Endodermal cell (in vitro differentiated cells): ENCODE measurements around the gene ZNF407. TPM values are rescaled to one million over a fixed set of nuclear protein-coding genes. Genes with fewer than 3 reads are reported as not detected.

Source experiments
- DNase-seq: peaks from one replicate; pipeline ENCODE4 v3.0.0-alpha.2; 2017
- H3K27ac ChIP-seq: 2 replicates; pipeline ENCODE4 v1.5.1; 2013; ENCODE audit warnings: mild to moderate bottlenecking, low read depth, low read length, moderate library complexity
- H3K27me3 ChIP-seq: 2 replicates; pipeline ENCODE4 v1.6.1; 2013; ENCODE audit warnings: mild to moderate bottlenecking, low read length, moderate library complexity; ENCODE audit not compliant: insufficient read depth, control insufficient read depth, poor library complexity, severe bottlenecking
- H3K36me3 ChIP-seq: 2 replicates; pipeline ENCODE4 v1.7.0; 2013; ENCODE audit warnings: mild to moderate bottlenecking, low read length, moderate library complexity; ENCODE audit not compliant: control insufficient read depth, insufficient read depth
- H3K4me1 ChIP-seq: one replicate; pipeline ENCODE4 v1.7.0; 2013; ENCODE audit warnings: low read length; ENCODE audit not compliant: control insufficient read depth, insufficient read depth
- H3K4me3 ChIP-seq: 2 replicates; pipeline ENCODE4 v1.5.1; 2013; ENCODE audit warnings: mild to moderate bottlenecking, low read length, moderate library complexity
- H3K9ac ChIP-seq: 2 replicates; pipeline ENCODE4 v1.6.1; 2013; ENCODE audit warnings: mild to moderate bottlenecking, low read length, moderate library complexity; ENCODE audit not compliant: poor library complexity, severe bottlenecking; ENCODE audit errors: extremely low read depth
- H3K9me3 ChIP-seq: 2 replicates; pipeline ENCODE4 v1.6.1; 2013; ENCODE audit warnings: mild to moderate bottlenecking, low read length, moderate library complexity; ENCODE audit not compliant: control insufficient read depth
- H3K27ac Mint-ChIP-seq: 2 replicates; pipeline ENCODE4 v1.8.0; 2020; ENCODE audit warnings: mixed read lengths
- H3K27me3 Mint-ChIP-seq: 2 replicates; pipeline ENCODE4 v1.8.0; 2021; ENCODE audit warnings: mild to moderate bottlenecking, mixed read lengths; ENCODE audit not compliant: insufficient read depth
- H3K36me3 Mint-ChIP-seq: 2 replicates; pipeline ENCODE4 v1.8.0; 2020; ENCODE audit warnings: low read depth, mixed read lengths
- H3K4me1 Mint-ChIP-seq: 2 replicates; pipeline ENCODE4 v1.8.0; 2020; ENCODE audit warnings: mixed read lengths
- H3K4me3 Mint-ChIP-seq: 2 replicates; pipeline ENCODE4 v1.8.0; 2020; ENCODE audit warnings: mild to moderate bottlenecking, moderate library complexity, mixed read lengths
- H3K9me3 Mint-ChIP-seq: 2 replicates; pipeline ENCODE4 v1.8.0; 2020; ENCODE audit warnings: mild to moderate bottlenecking, mixed read lengths
- CTCF ChIP-seq: fragments of 200-600 bp; sonication (generic); conservative IDR thresholded peaks from 2 replicates; pipeline ENCODE4 v1.5.0; 2021; ENCODE audit warnings: antibody characterized with exemption, mild to moderate bottlenecking
- WGBS, 2 experiments: methylation state at CpG; one replicate each; pipeline versions ENCODE4 v1.1.5 to v1.1.7; 2013; ENCODE audit warnings: missing lambda C conversion rate in 2 of 2, mixed read lengths in 1 of 2; ENCODE audit not compliant: insufficient coverage in 1 of 2, insufficient read length in 1 of 2; 5-methylcytosine and 5-hydroxymethylcytosine counted together
- total RNA-seq, 2 donors: library from RNA; stranded (reverse); fragmentation: NEBNext Ultra II Directional in 1 of 2; extraction: Animal tissue kit (Norgen Biotek cat#: 25700) in 1 of 2; gene quantifications; 2 replicates in 1 of 2; 3 replicates in 1 of 2; pipeline ENCODE4 v1.2.1, GENCODE V29; 2021

Gene ZNF407
- total RNA-seq, 2 donors from 2014 or later = 7.6 to 13.1 TPM

- no peaks in the 10 kb centered on the region for H3K27me3 Mint-ChIP-seq
- 88 to 90% methylated on average over 8 of the region's 8 CpGs for WGBS, 2 experiments
Observed at GRCh38 chr18:74651327-74652128, 53.9 kb downstream of the ZNF407 start.

GRCh38 chr18:74652392-74652988, 54.8 kb downstream of the ZNF407 start:
- H3K36me3 ChIP-seq = no peaks in the 10 kb centered on the region
- no peaks in the 10 kb centered on the region for H3K9me3 ChIP-seq
- no peaks in the 10 kb centered on the region for H3K9me3 Mint-ChIP-seq
- H3K27me3 ChIP-seq = no peaks in the 10 kb centered on the region
- WGBS, 2 experiments = 0% methylated on average over 1 of the region's 4 CpGs; no CpG with 5 or more reads in 1 of the 2 experiments
- H3K4me1 Mint-ChIP-seq = peaks cover 1% of the 10 kb centered on the region
- peak; percentile 84 for TF ChIP-seq CTCF
- no peaks in the 10 kb centered on the region for H3K4me1 ChIP-seq
- H3K4me3 ChIP-seq = no peak overlapping the region
- H3K27ac ChIP-seq = no peak overlapping the region
- no peak overlapping the region for H3K4me3 Mint-ChIP-seq
- H3K27ac Mint-ChIP-seq = no peak overlapping the region
- DNase-seq = no peak
- no peaks in the 10 kb centered on the region for H3K36me3 Mint-ChIP-seq
- H3K27me3 Mint-ChIP-seq = no peaks in the 10 kb centered on the region
- H3K9ac ChIP-seq = no peak overlapping the region

More at GRCh38 chr18:74651327-74652128, 53.9 kb downstream of the ZNF407 start:
- no peaks in the 10 kb centered on the region for H3K36me3 ChIP-seq
- H3K9ac ChIP-seq = no peak overlapping the region
- no peaks in the 10 kb centered on the region for H3K27me3 ChIP-seq
- H3K9me3 ChIP-seq = no peaks in the 10 kb centered on the region
- Mint-ChIP-seq H3K9me3 (no peaks in the 10 kb centered on the region), H3K27ac (no peak overlapping the region), H3K36me3 (peaks cover 2% of the 10 kb centered on the region), H3K4me3 (no peak overlapping the region), H3K4me1 (no peaks in the 10 kb centered on the region)
- TF ChIP-seq CTCF = no peak
- no peak for DNase-seq
- no peak overlapping the region for H3K27ac ChIP-seq
- H3K4me1 ChIP-seq = no peaks in the 10 kb centered on the region
- H3K4me3 ChIP-seq = no peak overlapping the region

GRCh38 chr18:74654638-74655037, 57.0 kb downstream of the ZNF407 start:
- TF ChIP-seq CTCF = peak; percentile 27
- peaks cover 2% of the 10 kb centered on the region for H3K4me1 Mint-ChIP-seq

More at GRCh38 chr18:74654638-74655037, 57.0 kb downstream of the ZNF407 start:
- Histone ChIP-seq H3K36me3 (no peaks in the 10 kb centered on the region), H3K4me1 (no peaks in the 10 kb centered on the region), H3K4me3 (no peak overlapping the region), H3K9me3 (no peaks in the 10 kb centered on the region), H3K9ac (no peak overlapping the region), H3K27me3 (no peaks in the 10 kb centered on the region), H3K27ac (no peak overlapping the region)
- Mint-ChIP-seq H3K4me3 (no peak overlapping the region), H3K27ac (no peak overlapping the region), H3K36me3 (no peaks in the 10 kb centered on the region), H3K9me3 (no peaks in the 10 kb centered on the region), H3K27me3 (no peaks in the 10 kb centered on the region)
- WGBS, 2 experiments = 82 to 100% methylated on average over 1 of the region's 2 CpGs
- no peak for DNase-seq
